ENCODE results near the gene DNMT3L.

DNA sequence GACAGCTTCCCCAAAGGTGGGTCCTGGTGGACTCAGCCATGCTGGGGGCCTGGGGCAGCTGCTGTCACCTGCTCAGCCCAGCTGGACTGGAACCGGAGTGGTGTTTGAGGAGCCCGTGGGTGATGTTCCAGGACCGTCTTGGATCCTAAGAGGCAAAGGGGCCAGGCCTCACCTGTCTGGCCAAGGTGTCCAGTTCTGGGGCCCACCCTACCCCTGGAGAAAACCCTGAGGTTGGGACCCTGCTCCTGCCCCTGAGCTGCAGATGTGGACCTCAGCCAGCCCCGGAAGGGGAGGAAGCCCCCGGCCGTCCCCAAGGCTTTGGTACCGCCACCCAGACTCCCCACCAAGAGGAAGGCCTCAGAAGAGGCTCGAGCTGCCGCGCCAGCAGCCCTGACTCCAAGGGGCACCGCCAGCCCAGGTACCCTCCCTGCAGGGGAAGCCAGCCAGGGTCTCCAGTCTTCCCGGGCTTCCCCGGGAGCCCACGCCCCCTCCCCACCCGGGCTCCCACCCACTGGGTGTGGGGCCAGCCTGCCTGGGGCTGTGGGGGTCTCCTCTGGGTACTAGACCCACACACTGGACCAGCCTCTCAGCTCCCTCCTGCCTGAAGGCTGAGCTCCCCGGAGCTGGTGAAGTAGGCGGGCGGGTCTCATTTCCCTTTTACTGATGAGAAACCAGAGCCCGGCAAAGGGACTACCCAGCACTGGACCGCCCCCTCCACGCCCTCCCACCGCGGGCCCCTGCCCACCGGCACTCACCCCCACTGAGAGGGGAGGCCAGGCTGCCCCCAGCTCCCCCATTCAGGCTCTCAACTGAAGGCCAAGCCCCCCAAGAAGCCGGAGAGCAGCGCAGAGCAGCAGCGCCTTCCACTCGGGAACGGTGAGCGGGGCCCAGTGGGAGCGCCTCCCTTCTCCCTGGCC, 25.3 kb upstream of the DNMT3L start:
- TF ChIP-seq, protein P1, sequence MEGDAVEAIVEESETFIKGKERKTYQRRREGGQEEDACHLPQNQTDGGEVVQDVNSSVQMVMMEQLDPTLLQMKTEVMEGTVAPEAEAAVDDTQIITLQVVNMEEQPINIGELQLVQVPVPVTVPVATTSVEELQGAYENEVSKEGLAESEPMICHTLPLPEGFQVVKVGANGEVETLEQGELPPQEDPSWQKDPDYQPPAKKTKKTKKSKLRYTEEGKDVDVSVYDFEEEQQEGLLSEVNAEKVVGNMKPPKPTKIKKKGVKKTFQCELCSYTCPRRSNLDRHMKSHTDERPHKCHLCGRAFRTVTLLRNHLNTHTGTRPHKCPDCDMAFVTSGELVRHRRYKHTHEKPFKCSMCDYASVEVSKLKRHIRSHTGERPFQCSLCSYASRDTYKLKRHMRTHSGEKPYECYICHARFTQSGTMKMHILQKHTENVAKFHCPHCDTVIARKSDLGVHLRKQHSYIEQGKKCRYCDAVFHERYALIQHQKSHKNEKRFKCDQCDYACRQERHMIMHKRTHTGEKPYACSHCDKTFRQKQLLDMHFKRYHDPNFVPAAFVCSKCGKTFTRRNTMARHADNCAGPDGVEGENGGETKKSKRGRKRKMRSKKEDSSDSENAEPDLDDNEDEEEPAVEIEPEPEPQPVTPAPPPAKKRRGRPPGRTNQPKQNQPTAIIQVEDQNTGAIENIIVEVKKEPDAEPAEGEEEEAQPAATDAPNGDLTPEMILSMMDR (IDR thresholded peaks at IDR 0.05; ENCODE audit: poor library complexity), result no peak
- TF ChIP-seq EZH2 (IDR thresholded peaks at IDR 0.05; ENCODE audit: borderline replicate concordance), result no peak
